K562 (cell line): ENCODE measurements around the gene RNF150.

Experiments used
- POLR2AphosphoS2 ChIP-seq: IDR thresholded peaks from 2 replicates; pipeline ENCODE4 v1.6.1; 2012; ENCODE audit warnings: low read length, improper control_type of control experiment
- TF ChIP-seq, protein P1 (sequence below), 2 experiments: fragments of 450-650 bp in 1 of 2; sonication (generic) in 1 of 2; formaldehyde crosslinking in 1 of 2; IDR thresholded peaks in 1 of 2; conservative IDR thresholded peaks in 1 of 2; 2 replicates each; pipeline versions ENCODE4 v1.6.1 to v1.8.1; 2016 to 2023; ENCODE audit warnings: mild to moderate bottlenecking in 2 of 2, moderate library complexity in 2 of 2, inconsistent platforms in 1 of 2, missing genetic modification reagents in 1 of 2

DNA sequence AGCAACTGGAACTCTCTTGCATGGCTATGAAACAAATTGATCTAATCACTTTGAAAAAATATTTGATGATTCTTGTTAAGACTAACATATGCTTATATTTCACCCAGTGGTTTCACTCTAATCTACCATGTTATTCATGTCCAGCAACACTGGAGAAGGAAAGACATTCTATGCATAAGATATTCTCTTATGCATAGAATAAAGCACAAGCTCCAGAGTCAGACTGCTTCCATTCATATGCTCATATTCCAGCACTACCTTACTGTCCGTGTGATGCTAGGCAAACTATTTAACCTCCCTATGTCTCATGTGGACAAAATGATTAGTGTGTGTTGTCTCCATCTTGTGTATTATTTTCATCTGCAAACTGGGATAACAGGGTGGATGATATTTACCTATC is 124.1 kb downstream of the RNF150 start:
- TF ChIP-seq, protein P1, sequence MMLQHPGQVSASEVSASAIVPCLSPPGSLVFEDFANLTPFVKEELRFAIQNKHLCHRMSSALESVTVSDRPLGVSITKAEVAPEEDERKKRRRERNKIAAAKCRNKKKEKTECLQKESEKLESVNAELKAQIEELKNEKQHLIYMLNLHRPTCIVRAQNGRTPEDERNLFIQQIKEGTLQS (IDR thresholded peaks at IDR 0.05): no peak
- TF ChIP-seq, protein P1 (CRISPR knock-in tag; conservative IDR thresholded peaks at IDR 0.05): no peak
- TF ChIP-seq POLR2AphosphoS2: no peak
